ENCODE results near the gene SLAMF6. TPM values are rescaled to one million over a fixed set of nuclear protein-coding genes. Genes with fewer than 3 reads are reported as not detected.

The SLAMF6 gene
- total RNA-seq, 6 experiments from 2014 or later, result 0.26 to 1.1 (median 0.69) TPM

GRCh38 chr1:160522136-160522535, 919 bp downstream of the SLAMF6 start:
- no peak overlapping the region for H3K4me3 ChIP-seq
- DNase-seq, result no peak
- no peaks in the 10 kb centered on the region for H3K36me3 ChIP-seq
- no peaks in the 10 kb centered on the region for H3K4me1 ChIP-seq
- no peaks in the 10 kb centered on the region for H3K9me3 ChIP-seq
- WGBS (ENCODE audit: insufficient coverage, low coverage, low lambda C conversion rate, missing lambda C conversion rate), result 48% methylated on average over 3 of the region's 3 CpGs
- H3K27me3 ChIP-seq, result no peaks in the 10 kb centered on the region
- no peak overlapping the region for H3K27ac ChIP-seq
- intact Hi-C loops (cut with DNase I), result no loop called here
- ATAC-seq, result no peak
- TF ChIP-seq, protein P1, sequence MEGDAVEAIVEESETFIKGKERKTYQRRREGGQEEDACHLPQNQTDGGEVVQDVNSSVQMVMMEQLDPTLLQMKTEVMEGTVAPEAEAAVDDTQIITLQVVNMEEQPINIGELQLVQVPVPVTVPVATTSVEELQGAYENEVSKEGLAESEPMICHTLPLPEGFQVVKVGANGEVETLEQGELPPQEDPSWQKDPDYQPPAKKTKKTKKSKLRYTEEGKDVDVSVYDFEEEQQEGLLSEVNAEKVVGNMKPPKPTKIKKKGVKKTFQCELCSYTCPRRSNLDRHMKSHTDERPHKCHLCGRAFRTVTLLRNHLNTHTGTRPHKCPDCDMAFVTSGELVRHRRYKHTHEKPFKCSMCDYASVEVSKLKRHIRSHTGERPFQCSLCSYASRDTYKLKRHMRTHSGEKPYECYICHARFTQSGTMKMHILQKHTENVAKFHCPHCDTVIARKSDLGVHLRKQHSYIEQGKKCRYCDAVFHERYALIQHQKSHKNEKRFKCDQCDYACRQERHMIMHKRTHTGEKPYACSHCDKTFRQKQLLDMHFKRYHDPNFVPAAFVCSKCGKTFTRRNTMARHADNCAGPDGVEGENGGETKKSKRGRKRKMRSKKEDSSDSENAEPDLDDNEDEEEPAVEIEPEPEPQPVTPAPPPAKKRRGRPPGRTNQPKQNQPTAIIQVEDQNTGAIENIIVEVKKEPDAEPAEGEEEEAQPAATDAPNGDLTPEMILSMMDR (IDR thresholded peaks at IDR 0.05), result no peak
- no peak for TF ChIP-seq POLR2A (IDR thresholded peaks at IDR 0.05)

DNA sequence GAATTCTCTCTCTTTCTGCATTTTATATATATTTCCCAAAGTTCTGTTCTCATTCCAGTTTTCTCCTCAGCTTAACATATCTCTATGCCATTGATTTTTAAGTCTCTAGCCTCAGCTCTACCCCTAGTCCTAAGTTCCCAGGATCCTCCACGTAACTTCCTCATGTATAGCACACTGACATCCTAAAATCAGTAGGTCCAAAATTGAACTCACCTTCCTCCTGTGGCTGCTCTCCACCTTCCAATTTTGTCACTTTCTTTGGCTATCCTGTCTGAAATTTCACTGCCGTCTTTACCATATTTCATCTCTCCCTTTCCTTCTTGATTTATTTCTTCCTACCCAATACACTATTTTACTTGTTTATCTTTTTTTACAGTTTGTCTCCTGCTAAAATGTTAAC, 1.5 kb downstream of the SLAMF6 start:
- Histone ChIP-seq H3K4me3 (no peak overlapping the region), H3K36me3 (no peaks in the 10 kb centered on the region), H3K9me3 (no peaks in the 10 kb centered on the region), H3K4me1 (no peaks in the 10 kb centered on the region), H3K27me3 (no peaks in the 10 kb centered on the region), H3K27ac (no peak overlapping the region)
- TF ChIP-seq POLR2A (IDR thresholded peaks at IDR 0.05), result no peak
- TF ChIP-seq, protein P1 (IDR thresholded peaks at IDR 0.05), result no peak
- WGBS (ENCODE audit: insufficient coverage, low coverage, low lambda C conversion rate, missing lambda C conversion rate), result 72% methylated on average over 2 of the region's 2 CpGs
- intact Hi-C loops (cut with DNase I), result no loop called here
- ATAC-seq (no peak), DNase-seq (no peak)

GRCh38 chr1:160520999-160521398, 2.1 kb downstream of the SLAMF6 start:
- no peak for ATAC-seq
- no peak overlapping the region for H3K4me3 ChIP-seq

DNA sequence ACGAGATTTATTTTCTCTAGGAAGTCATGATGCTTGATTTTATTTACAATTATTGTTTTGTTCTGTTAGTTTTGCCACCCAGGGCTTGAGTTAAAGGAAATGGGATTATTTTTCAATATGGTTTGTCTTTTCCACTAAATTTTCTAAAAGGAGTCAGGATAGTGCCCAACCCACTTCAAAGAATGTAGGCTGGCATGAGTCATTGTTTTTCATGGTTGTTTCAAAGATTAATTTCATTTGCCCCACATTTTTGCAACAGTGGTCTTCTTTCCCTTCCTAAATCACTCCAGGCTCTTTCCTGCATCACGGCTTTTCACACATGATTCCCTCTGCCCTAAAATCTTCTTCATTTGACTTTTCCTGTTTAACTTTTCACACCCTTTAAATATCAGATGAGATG, 2.5 kb downstream of the SLAMF6 start:
- H3K27me3 ChIP-seq, result no peaks in the 10 kb centered on the region
- 42% methylated on average over 2 of the region's 2 CpGs for WGBS (ENCODE audit: insufficient coverage, low coverage, low lambda C conversion rate, missing lambda C conversion rate)
- DNase-seq (no peak), ATAC-seq (no peak)
- no peak for TF ChIP-seq POLR2A (IDR thresholded peaks at IDR 0.05)
- TF ChIP-seq, protein P1 (IDR thresholded peaks at IDR 0.05), result no peak
- H3K9me3 ChIP-seq, result no peaks in the 10 kb centered on the region
- no peaks in the 10 kb centered on the region for H3K4me1 ChIP-seq
- H3K36me3 ChIP-seq, result no peaks in the 10 kb centered on the region
- intact Hi-C loops (cut with DNase I), result no loop called here
- H3K27ac ChIP-seq, result no peak overlapping the region
- H3K4me3 ChIP-seq, result no peak overlapping the region

More at GRCh38 chr1:160520999-160521398, 2.1 kb downstream of the SLAMF6 start:
- H3K27ac ChIP-seq, result no peak overlapping the region
- intact Hi-C loops (cut with DNase I), result no loop called here
- no peaks in the 10 kb centered on the region for H3K9me3 ChIP-seq
- no peak for TF ChIP-seq POLR2A (IDR thresholded peaks at IDR 0.05)
- TF ChIP-seq, protein P1 (IDR thresholded peaks at IDR 0.05), result no peak
- no peaks in the 10 kb centered on the region for H3K36me3 ChIP-seq
- 27% methylated on average over 3 of the region's 3 CpGs for WGBS (ENCODE audit: insufficient coverage, low coverage, low lambda C conversion rate, missing lambda C conversion rate)
- DNase-seq, result no peak
- H3K4me1 ChIP-seq, result no peaks in the 10 kb centered on the region
- no peaks in the 10 kb centered on the region for H3K27me3 ChIP-seq

Measured in right lobe of liver (tissue), 6 donors.